ENCODE measurements around the gene THADA.
A peak's percentile ranks its signal among the peaks of the same experiment; 100 is the strongest.

THADA gene

DNA sequence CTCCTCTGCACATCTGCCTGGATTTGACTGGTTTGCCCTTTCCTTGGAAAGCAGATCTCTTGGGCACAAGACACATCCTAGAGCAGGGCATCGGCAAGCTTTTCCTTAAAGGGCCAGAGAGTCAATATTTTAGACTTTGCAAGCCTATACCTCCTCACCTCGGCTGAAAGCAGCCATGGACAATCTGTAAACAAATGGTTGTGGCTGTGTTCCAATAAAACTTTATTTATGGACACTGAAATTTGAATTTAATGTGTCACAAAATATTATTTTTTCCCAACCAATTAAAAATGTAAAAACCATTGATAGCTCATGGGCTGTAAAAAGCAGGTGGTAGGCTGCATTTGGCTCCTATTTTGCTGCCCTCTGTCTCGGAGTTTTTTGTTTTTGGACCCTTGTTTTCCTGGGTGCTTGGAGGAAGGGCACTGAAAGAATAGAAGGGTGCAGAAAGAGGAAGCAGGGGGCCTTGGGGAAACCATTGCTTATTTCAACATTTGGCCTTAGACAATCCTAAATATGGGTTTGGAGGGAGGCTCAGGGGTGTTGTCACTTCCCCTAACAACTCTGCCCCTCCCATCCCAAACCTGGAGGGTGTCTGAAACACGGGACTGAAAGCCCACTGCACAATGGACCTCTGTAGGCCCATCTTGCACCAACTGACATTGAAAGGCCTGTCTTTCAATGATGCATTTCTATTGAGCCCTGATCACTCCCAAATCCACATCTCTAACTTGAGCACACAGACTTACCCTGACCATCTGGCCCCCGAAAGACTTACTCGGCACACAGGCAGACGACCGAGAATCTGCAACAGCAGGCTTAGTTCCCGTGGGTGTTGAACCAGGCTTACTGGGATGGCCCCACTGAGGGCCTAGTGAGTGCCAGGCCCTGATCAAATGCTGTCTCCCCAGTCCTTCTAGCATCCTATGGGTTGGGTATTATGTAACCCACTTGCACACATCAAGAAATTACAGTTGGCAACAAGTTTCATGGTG is 362.3 kb downstream of the THADA start:
- DNase-seq = no peak

DNA sequence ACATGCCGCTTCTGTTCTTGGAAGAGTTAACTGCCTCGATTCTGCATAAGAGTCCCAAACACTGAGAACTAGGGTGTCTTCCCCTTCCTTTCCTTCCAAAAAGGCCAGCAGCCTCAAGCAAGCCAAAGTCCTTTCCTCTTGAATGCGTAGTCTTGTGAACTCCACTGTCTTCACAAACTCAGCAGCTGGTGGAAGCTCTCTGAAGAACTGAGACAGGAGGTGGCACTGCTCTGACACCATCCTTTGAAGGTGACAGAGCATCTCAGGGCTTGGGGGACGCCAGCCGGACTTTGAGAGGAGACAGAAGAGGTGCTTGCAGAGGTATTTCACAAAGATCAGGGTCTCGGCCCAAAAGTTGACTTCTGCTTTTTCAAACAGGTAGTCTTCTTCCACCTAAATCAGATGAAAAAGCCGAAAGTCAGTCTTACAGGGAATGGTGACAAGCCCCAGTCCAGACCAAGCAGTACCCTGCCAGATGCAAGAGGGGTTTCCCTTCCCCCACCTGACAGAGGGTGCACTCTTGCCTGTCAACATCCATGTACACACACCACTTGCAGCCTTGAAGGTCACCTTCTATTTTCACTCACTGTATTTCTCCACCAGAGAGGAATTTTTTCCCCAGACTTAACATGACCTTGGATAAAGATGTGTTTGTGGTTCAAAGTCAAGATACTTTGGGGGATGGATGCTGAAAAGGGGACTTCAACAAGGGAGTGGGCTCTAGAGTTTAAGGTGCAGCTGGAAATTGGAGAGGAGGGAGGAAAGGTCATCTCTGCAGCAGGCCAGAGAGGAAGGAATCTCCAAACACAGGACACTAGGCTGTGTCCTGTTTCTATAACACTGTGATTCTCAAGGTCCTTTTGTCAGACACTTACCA is 364.6 kb downstream of the THADA start:
- no peak for DNase-seq

DNA sequence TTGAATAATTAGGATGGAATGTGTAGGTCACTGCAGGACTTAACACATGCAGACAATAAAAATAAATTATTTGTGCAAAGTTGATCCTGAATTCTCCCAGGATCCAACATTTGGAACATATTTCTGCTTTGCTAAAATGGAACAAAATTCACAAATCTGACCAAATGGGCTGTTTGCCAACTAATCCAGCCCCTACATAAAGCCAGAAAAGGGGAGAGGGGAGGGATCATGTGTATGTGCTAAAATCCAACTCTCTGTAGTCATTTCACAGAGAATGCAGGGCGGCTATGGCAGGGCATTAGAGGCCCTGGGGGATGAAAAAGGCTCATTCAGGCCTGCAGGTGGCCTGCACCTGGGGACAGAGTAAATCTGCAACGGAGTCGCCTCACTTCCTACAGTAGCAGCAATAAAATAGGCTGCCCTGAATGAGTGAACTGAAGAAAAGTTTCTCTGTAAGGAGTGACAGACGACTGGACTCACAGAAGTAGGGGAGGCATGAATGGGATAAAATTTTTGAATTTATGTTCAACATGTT is 365.4 kb downstream of the THADA start:
- DNase-seq = no peak

DNA sequence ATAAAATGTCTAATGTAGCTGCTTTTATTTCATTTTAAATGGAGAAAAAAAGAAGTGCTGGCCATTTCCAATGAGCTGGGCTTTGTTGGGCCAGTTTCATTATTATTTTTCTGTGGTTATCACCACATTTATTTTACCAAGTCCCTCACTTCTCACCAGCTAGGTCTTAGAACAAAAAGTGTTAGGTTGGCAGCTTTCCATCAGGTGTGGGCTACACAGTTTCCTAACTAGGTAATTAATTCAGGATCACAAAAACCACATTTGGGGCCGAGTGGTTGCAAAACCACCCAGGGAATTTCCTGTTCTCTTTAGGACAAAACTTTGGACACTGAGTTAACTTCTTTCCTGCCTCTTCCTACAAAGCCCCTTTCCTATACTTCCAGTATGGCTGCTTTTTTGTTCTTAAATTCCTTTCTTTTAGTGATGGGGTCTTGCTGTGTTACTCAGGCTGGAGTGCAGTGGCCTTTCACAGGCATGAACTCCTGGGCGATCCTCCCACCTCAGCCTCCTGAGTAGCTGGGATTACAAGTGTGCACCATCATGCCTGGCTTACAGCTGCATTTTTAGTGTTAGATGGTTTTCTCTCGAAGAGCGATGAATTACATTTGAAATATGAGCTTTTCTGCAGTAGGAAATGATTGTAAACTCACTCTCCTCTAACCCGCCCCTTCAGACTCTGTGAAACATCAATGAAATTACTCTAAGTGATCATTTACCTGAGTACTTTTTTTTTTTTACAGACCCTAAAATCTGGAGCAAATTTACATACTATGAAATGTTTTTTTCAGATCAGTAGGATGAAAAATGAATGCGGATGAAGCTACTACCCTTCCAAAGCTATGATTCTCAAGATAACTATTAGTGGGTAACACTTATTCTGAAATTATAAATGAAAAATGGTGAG is 366.8 kb downstream of the THADA start:
- DNase-seq = no peak

DNA sequence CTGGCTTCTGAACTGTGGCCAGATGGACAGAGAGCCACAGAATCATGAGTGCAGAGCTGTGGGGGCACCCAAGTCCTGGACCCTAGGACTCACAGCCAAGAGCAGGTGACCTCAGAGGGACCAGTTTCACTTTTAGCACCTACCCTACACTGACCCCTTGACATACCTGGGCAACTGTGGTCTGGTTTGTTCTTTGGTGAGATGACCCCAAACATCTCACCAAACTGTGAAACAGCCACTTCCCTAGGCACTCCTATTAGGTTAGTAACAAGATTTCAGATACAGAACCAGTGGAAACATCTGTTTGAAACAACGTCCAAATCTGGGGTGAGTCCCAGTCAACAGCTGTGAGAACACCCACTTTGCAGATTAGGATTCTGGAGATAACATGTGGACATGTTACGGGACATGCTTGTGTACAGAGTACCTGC is 367.5 kb downstream of the THADA start:
- DNase-seq = no peak

DNA sequence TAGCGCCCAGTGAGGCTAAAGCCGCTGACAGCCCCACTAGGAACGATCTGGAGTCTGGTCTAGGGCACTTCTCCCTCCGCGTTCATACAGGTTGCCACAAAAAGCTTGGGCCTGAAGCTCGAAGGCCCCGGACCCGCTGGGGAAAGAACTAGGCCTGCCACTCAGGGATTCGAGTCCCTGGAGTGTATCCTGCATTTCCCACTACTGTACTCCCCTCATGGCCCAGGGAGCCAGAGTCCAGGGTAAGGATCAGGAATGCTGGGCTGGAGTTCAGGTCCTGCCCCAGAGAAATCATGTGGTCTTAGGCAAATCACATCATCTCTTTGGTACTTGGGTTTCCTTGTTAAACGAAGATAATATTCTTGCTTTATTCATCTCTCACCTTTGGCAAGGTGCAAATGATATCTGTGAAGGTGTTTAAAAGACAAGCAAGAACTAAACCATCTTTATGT is 368.0 kb downstream of the THADA start:
- DNase-seq = no peak

DNA sequence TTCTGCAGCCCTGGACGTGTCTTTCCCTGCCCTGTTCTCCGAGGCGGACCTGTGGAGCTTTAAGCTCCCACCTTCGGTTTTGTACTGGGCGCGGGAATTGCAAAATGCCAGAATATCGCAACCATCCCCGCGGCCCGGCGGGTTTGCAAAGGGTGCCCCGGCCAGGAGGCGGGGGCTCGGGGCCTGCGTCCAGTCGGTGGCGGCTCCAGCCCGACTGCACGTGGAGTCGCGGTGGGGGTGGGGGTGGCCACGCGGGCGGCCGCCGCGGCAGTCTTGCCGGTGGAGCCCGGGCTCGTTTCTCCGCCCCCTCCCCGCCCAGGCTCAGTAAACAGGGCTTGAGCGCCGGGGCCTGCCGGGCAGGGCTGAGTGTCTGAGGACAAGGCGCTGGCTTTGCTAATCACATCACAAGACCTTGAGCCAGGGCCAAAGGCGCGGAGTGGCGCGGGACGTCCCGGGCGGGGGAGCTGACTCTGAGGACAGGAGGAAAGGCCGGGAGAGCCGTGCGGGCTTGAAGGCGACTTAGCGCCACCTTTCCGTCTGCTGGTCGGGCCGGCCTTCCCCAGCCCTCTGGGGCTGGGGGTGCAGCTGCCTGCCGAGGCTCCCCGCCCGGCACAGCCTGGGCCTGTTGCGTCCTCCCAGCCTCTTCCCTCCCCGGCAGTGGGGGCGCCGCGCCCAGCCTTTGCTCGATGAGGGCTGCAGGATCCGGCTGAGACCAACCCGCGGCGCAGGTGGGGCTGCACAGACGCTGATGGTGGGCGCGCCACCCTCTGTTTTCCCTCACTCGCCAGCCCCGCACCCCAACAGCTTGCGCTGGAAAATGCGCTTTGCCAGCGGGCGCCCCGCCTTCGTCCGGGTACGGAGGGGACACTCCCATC is 368.6 kb downstream of the THADA start:
- peak; percentile 91 for DNase-seq

DNA sequence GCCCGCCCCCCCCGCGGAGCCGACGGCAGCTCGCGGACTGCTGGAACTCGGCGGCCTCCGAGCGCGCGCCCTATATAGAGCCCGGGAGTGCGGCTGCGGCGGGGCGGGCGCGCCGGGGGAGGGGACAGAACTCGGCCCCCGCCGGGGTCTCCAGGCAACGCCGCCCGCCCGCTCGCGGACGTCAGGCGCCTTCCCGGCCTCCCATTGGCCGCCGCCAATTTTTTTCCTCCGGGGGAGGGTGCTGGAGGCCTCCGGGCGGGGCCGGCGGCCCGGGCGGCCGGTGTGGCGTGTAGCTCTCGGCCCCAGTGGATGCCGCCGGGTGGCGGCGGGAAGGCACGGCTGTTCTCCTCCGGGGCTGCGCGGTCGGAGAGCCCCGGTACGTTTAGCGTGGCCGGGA is 369.3 kb downstream of the THADA start, which contains the start of gene ZFP36L2:
Gene ZFP36L2, minus strand, starts transcription at position 49 of the 397 bp plus-strand sequence. CDS start 291 bp downstream, outside the sequence.
- peak; percentile 97 for DNase-seq

DNA sequence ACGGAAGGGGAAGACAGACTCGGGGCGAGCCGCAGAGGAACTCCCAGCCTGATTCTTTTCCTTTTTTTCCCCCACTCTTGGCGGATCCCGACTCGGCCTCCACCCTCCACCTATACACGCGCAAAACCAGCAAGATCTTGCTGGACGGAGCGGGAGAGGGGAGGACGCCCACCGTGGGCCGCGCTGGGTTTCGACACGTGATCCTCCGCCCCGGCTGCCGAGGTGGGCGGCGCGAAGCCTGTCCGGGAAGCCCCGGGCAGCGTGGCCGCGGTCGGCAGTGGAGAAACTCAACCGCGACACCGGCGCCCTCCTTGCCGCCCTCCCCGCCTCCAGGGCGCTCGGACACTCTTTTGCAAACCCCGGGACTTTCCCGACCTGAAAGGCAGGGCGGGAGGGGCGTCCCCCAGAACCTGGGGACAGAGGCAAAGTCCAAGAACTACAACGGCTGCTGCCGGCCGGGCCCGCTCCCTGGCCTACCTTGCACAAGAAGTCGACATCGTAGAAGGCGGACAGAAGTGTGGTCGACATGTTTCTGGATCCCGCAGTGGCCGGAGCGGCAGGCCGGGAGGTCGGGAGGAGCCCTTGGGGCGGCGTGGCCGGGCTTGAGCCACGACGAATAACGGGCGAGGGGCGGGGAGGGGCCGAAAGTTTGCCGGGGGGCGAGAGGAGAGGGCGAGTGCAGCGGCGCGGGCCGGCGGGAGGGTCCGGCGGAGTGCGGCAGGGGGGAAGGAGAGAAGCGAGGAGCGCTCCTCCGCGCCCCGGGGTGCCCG is 369.9 kb downstream of the THADA start:
- peak; percentile 85 for DNase-seq

DNA sequence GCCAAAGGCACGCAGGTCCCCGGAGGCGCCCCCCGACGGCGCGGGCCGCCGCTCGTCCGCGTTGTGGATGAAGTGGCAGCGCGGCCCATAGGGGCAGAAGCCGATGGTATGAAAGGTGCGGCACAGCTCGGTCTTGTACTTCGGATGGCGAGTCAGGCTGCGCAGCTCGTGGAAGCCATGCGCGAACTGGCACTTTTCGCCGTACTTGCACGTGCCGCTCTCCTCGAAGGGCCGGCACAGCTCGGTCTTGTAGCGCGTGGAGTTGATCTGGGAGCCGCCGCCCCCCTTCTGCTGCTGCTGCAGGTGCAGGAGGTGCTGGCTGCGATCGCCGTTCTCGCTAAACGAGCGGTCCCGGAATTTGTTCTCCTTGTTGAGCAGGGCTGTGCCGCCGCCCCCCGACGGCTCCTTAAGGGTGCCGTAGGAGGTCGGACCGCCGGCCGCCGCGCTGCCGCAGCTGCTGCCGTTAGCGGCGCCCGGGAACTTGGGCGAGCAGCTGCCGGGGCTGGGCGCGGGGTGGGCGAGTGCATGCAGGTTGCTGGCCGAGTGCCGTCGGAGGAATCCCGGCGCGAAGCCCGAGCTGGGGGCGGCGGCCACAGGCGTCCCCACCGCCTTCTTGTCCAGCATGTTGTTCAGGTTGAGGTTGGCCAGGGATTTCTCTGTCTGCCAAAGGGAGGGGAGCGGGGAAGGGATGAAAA is 370.6 kb downstream of the THADA start:
- DNase-seq = peak; percentile 74

DNA sequence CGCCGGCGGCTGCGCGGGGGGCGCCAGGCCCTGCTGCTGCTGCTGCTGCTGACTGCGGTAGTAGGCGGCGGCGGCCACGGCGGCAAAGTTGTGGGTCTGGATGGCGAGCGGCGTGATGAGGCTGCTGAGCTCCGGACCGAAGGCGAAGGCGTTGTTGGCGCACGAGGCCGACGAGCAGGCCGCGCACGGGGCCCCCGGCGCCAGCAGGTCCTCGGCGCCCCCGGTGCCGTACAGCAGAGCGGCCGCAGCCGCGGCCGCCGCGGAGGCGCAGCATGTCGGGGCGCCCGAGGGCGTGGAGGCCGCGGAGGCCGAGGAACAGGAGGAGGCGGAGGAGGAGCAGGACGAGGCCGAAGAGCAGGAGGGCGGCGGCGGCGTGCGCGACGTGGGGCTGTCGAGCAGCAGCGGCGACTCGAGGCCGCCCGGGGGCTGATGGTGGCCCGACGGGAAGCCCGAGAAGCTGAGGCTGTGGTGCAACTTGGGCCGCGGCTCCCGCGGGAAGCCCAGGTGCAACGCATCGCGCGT is 371.2 kb downstream of the THADA start:
- DNase-seq = peak; percentile 62

DNA sequence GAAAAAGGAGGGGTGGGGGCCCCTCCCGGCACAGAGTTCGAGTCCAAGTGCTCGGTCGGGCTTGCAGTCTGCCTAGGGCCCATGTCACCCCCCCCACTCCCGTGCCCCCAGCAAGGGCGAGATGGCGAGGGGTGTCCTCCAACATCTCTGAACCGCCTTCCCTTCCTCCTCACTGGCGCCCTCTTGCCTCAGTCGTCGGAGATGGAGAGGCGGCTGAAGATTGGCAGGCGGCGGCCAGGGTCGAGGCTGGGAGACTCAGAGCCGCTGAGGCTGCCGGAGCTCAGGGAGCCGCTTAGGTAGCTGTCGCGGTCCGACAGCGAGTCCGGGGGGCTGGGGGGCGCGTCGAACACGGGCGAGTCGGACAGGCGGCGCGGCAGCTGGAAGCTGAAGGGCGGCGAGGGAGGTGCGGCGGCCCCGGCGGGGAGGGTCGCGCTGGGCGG is 371.7 kb downstream of the THADA start:
- peak; percentile 84 for DNase-seq

DNA sequence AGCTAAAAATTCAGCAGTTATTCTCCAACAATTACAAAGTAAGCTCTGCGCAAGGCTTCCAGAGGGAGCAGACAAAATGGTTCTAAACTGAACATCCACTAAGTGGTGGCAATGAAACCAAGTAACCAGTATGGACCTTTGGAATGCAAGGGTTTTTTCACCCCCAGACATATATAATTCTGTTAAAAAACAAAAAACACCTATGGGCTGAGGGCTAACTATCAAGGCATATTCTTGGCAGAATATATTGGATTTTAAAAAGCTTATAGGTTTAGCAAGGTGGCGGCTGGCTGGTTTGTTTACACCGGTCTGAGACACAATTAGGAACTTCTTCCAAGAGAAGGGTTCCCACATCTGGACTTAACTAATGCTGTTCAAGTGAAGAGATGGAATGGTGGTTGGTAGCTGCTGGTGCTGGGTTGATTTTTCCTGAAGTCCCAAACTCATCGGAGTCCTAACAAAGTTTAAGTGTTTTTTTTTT is 372.3 kb downstream of the THADA start:
- DNase-seq = no peak

DNA sequence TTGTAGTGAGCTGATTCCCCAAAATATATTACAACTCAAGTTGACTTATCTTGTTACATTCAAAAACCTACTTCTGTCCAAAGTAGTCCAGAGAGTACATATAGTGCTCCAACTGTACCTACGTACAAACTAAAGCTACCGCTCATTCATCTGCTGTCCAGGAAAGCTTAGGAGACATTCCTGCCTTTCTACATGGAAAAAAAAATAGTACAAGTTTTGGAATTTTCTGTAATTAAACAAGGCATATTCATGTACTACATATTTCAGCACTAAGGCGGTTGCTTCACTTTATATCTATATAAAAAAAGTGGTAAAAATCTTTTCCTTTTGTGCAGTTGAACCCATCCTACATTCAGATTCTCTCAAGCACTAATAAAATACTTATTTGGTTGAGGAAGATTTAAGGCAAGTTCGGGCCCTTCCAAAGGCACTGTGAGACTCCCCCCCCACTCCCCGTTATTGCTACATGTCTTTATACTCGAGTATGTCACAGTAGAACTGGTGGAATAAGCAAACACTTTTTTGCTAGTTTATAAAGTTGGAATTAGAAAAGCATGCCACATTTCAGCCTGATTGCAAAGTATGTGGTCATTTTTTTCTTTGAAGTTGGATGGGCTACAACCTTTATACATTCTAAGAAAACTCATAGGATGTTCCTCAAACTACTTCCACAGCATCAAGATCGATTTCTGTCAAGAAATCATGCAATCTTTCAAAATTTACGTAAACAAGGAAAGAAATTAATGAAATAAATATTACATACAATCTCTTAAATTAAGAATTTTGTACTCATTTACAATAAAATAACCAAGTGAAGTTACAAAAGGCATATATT is 373.1 kb downstream of the THADA start:
- no peak for DNase-seq

DNA sequence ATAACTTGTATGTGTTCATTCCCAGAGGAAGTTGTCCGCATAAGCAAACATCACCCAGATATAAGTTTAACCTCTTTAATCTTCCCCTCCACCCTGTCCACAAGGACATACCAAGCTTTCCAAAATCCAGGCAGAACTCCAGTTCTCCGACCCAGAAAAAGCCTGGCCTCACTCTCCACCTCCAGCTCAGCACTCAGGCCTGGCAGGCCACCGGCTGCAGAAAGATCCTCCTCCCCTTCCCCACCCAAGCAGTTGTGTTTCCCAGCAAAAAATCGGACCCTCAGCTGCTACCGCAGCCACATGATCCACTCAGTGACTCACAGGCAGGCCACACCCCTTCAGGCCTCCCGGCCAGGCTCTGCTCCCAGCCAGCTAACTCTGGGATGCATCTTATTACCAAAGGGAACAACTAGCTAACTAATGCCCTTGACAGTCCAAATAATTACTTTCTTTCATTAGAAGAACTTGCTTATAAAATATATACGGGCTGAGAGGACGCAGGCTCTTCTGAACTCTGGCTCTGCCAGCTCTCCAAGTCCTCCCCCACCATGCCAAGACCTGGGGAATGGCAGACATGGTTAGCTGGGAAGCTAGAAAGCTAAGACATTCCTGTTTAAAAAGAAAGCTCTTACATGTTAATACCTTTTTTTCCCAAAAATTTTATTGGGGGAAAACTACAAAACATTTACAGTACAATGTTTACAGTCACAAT is 373.9 kb downstream of the THADA start:
- DNase-seq = peak; percentile 98

DNA sequence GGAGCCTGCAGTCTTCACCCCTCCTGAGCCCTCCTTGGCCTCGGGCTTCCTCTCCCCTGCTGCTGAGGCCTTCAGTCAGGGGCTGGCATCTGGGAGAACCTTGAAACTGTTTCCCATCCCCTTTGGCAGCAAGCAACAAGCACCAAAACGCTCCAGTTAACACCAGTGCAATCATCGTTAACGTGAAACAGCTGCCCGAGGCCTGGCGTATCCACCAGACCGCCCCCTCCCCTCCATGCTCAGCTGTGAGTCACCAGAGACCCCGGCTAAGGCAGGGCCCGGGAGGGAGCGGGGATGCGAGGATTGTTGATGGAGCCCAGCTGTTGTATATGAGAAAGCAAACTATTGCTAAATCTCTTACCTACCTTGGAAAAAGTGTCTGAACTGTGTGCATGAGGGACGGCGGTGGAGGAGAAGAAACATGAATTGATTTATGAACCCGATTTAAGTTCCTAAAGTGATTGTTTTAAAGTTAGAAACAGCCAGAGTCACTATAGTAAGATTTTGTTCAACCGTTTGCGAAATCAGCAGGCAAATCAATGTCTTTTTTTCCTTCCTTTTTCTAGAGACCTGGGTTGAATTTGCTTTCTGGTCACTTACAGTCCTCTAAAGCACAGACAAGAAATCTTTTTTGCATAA is 374.6 kb downstream of the THADA start:
- peak; percentile 89 for DNase-seq

DNA sequence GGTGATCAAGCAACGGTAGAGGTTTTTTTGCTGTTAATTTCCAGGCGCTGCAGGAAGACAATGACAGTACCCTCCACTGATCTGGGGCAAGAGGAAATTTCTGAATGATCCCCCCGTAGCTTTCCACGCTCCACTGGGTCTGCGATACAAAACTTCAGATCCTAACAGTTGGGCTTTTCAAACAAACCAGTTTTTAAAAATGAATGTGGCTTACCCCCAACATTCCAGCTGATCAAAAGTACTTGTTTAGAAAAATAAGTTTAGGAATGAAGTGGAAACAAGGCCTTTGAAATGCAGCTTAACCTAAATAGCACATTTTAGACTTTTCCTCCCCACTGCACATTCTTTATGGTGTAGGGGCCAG is 375.1 kb downstream of the THADA start:
- DNase-seq = no peak
